ENCODE results near the gene APCDD1L.

GRCh38 chr20:58513580-58514285 lies 1.5 kb downstream of the APCDD1L start:
- TF ChIP-seq CTCF (IDR thresholded peaks at IDR 0.05): no peak
- no peak for TF ChIP-seq POLR2A (IDR thresholded peaks at IDR 0.05)
- TF ChIP-seq POLR2AphosphoS5 (IDR thresholded peaks at IDR 0.05): no peak

Data from upper lobe of left lung (tissue), 4 donors.